ENCODE results near the gene MROH7.
A peak's percentile ranks its signal among the peaks of the same experiment; 100 is the strongest.

The MROH7 gene

GRCh38 chr1:54667797-54668196 lies 26.2 kb downstream of the MROH7 start:
- no peak for TF ChIP-seq CTCF (IDR thresholded peaks at IDR 0.05; ENCODE audit: borderline replicate concordance, insufficient read depth, low read depth, low read length)
- no peak overlapping the region for H3K4me3 ChIP-seq (ENCODE audit: low read depth, low read length)

DNA sequence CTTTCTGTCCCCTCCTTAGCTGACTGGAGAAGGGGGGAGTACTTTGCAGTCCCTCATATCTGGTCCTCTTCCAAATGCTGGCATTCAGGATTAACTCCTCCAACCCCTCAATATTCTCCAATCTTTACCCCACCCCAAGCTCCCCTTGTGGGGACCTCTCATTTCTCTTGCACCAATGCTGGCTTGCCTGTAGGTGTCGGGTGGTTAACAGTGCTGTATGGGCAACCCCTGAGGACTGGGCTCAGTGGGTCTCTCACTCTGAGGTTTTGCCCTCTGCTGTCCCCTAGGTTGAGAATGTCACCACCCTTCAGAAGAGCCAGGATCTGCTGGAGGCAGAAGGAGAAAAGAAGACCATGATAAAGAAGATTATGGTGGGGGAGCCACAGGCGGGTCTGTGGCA lies 27.0 kb downstream of the MROH7 start:
- H3K4me3 ChIP-seq (ENCODE audit: low read depth, low read length), result no peak overlapping the region
- no peak for TF ChIP-seq CTCF (IDR thresholded peaks at IDR 0.05; ENCODE audit: borderline replicate concordance, insufficient read depth, low read depth, low read length)

DNA sequence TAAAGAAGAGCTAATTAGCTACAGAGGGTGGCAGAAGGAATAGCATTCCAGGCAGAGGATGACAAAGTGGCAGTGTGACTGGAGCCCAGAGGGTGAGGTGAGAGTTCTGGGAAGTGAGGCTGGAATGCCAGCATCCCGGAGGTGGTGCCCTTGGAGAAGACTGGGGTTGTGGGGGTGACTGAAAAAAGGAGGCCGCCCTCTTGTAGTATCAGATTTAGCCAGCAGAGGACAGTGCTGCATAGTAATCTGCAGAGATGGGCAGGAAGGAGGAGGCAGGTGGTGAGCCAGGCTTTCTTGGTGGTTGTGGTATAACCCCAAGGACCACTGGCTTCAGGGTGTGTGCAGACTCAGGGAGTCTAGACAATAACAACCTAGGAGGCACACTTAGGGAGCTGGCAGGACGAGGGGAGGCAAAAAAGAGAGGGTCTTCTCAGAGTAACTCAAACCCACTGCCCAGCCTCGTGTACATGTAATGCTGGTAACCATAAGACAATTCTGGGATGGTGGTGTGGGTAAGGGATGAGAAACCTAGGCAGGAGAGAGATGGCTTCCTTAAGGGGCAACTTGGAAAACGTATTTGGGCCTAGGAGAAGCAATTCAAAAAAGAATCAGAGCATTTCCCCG lies 30.5 kb downstream of the MROH7 start:
- peak; percentile 95 for TF ChIP-seq CTCF (IDR thresholded peaks at IDR 0.05; ENCODE audit: borderline replicate concordance, insufficient read depth, low read depth, low read length)
- no peak overlapping the region for H3K4me3 ChIP-seq (ENCODE audit: low read depth, low read length)

DNA sequence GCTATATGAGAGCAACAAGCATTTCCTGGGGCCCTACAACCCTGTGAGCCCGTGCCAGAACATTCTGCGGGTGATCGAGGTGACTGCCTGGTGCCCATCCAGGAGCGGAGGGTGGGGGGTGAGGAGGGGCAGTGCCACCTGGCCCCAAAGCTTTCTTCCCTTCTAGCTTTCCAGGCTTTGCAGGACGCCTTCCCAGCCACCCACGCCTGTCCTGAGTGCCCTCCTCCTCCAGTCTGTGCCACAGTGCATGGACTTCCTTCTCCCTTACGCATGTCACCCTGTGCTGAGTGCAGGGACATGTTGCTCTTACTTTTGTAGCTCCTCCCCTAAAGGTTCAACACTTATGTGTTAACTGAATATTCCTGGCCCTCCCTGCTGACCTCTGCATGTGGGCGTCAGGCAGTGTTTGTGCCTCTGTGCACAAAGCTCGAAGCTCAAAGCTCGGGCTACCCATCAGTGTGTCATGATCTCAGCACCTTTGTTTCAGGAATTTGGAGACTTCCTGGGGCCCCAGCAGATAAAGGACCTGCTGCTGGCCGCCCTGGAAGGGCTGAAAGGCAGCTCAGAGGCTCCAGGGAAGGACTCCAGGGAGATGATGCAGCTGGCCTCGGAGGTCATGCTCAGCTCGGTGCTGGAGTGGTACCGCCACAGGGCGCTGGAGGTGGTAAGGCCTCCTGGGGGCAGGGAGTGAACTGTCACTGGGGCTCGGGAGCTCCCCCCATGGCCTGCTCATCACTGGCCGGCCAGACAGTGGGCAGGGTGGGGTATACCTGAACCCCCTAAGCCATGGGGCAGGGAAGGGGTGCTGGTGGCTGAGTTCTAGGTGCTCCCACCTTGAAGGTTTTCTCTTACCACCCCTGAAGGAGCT lies 37.4 kb downstream of the MROH7 start:
- no peak for TF ChIP-seq CTCF (IDR thresholded peaks at IDR 0.05; ENCODE audit: borderline replicate concordance, insufficient read depth, low read depth, low read length)
- H3K4me3 ChIP-seq (ENCODE audit: low read depth, low read length), result no peak overlapping the region

DNA sequence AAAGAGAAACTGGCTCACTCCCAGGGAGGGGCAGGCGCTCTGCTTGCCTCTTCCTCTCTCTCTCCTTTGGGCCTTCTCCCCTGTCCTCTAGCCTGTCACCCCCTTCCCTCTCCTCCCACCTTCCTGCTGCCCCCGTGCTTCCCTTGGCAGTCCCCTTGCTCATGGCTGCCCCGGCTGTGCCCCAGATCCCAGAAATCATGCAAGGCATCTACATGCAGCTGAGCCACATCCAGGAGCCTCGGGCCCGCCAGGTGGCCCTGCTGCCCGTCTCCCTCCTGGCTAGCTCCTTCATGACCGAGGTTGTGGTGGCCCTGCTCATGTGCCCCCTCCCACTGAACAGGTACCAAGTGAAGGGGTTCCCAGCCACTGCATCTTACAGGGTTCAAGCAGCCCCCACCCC lies 38.1 kb downstream of the MROH7 start:
- no peak overlapping the region for H3K4me3 ChIP-seq (ENCODE audit: low read depth, low read length)
- no peak for TF ChIP-seq CTCF (IDR thresholded peaks at IDR 0.05; ENCODE audit: borderline replicate concordance, insufficient read depth, low read depth, low read length)

DNA sequence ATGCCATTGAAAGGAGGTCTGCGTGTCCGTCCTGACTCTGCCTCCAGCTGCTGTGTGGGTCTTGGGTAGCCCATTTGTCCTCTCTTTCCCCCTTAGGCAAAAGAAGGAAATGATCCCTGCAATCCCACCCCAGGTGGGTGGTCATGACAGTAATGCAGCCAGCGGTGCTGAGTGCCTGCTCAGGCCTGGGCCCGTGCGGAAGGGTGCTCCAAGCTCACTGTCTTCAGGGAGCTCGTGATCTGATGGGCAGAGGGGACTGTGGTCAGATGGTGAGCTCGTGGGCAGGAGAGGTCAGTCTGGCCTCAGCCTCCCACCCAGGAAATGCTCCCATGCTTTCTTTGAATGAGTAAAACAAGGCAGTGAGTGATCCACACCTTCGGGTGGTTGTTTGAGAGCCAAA lies 38.8 kb downstream of the MROH7 start:
- no peak overlapping the region for H3K4me3 ChIP-seq (ENCODE audit: low read depth, low read length)
- TF ChIP-seq CTCF (IDR thresholded peaks at IDR 0.05; ENCODE audit: borderline replicate concordance, insufficient read depth, low read depth, low read length), result no peak

GRCh38 chr1:54681358-54681757 lies 39.8 kb downstream of the MROH7 start:
- no peak overlapping the region for H3K4me3 ChIP-seq (ENCODE audit: low read depth, low read length)
- TF ChIP-seq CTCF (IDR thresholded peaks at IDR 0.05; ENCODE audit: borderline replicate concordance, insufficient read depth, low read depth, low read length), result no peak

Data from GM12875 (cell line).